ENCODE measurements around the gene ADH1A. TPM values are rescaled to one million over a fixed set of nuclear protein-coding genes. Genes with fewer than 3 reads are reported as not detected.

The ADH1A gene
- total RNA-seq, 1 experiment from 2014 or later: not detected

DNA sequence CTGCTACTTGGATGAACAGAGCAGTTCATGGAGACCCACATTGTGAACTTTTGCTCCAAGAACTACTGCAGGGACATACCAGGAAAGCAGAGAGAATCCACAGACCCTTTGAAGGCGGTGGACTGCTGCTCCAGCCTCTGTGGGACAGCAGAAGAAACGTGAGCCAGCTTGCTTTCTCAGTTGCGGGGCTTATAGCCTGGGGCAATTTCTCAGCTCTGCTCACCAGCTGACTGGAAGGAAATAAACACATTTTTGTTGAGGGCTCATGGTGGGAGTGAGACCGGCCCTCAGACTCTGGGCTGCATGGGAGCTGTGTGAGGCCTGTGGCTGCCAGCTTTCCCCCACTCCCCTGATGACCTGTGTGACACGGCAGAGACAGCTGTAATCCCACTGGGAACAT is 2.6 kb upstream of the ADH1A start:
- Histone ChIP-seq H3K9me2 (ENCODE audit: insufficient read depth) (no peaks in the 10 kb centered on the region), H3K4me1 (ENCODE audit: control insufficient read depth in 1 of 2, insufficient read depth in 2 of 2, low read length in 2 of 2) (no peaks in the 10 kb centered on the region), H3K36me3 (ENCODE audit: control insufficient read depth in 1 of 2, insufficient read depth in 2 of 2, low read length in 2 of 2) (no peaks in the 10 kb centered on the region), H3K9me3 (ENCODE audit: control insufficient read depth in 1 of 2, insufficient read depth in 1 of 2, low read depth in 1 of 2, low read length in 2 of 2) (no peaks in the 10 kb centered on the region), H3K4me2 (ENCODE audit: low read length) (no peak overlapping the region), H3K9ac (ENCODE audit: low read length) (no peak overlapping the region), H3K4me3 (replicated peaks in 1 of 2; ENCODE audit: low read depth in 1 of 2, low read length in 2 of 2) (no peak overlapping the region), H3K27ac (ENCODE audit: low read depth, low read length) (no peak overlapping the region), H3K27me3 (ENCODE audit: insufficient read depth, low read length) (no peaks in the 10 kb centered on the region), H4K20me1 (ENCODE audit: insufficient read depth) (no peaks in the 10 kb centered on the region), H2AFZ (ENCODE audit: low read depth, low read length, poor library complexity, severe bottlenecking) (no peak overlapping the region), H3K79me2 (ENCODE audit: insufficient read depth, low read length) (no peaks in the 10 kb centered on the region)
- ChIA-PET RAD21 (ENCODE audit: low non-redundant PET in 1 of 2, low total read pairs in 2 of 2, uncharacterized antibody in 2 of 2, unreplicated experiment in 2 of 2) (no interaction called here), POLR2A (no interaction called here), CTCF (no interaction called here)
- intact Hi-C loops (cut with micrococcal nuclease): no loop called here
- TF ChIP-seq POLR2A (IDR thresholded peaks at IDR 0.05; ENCODE audit: borderline replicate concordance, extremely low read depth, insufficient read depth, insufficient read length) (no peak), EZH2phosphoT487 (IDR thresholded peaks at IDR 0.05; ENCODE audit: borderline replicate concordance) (no peak), ELF1 (IDR thresholded peaks at IDR 0.05; ENCODE audit: borderline replicate concordance, low read depth) (no peak), EGR1 (IDR thresholded peaks at IDR 0.05; ENCODE audit: low read depth) (no peak), TCF7L2 (IDR thresholded peaks at IDR 0.05; ENCODE audit: borderline replicate concordance, extremely low read depth, insufficient read depth, insufficient read length) (no peak), SIN3A (IDR thresholded peaks at IDR 0.05; ENCODE audit: low read depth) (no peak)
- TF ChIP-seq, protein P1, sequence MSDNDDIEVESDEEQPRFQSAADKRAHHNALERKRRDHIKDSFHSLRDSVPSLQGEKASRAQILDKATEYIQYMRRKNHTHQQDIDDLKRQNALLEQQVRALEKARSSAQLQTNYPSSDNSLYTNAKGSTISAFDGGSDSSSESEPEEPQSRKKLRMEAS (IDR thresholded peaks at IDR 0.05): no peak
- no TSS peak for BruUV-seq (replicated peaks)
- ATAC-seq (no peak), DNase-seq (ENCODE audit: low read depth, low spot score) (no peak)

DNA sequence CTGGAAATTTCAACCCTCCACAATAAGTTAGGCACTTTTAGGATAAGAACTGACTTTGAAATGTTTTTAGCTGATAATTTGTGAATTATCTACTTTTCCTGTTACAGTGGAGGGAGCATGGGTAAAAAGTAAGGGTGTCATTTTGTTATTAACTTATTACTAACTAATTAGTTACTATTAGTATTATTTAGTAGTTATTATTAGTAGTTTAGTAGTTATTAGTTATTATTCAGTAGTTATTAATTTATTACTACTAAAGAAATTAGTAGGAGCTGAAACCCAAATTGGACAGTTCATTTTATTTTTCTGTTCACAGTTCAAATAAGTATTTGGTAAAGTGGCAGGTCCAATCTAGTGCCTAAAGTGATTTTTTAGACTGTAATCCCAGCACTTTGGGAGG is 5.4 kb downstream of the ADH1A start:
- no peak overlapping the region for H3K4me3 ChIP-seq (replicated peaks in 1 of 2; ENCODE audit: low read depth in 1 of 2, low read length in 2 of 2)
- ChIA-PET CTCF (no interaction called here), RAD21 (ENCODE audit: low non-redundant PET in 1 of 2, low total read pairs in 2 of 2, uncharacterized antibody in 2 of 2, unreplicated experiment in 2 of 2) (no interaction called here), POLR2A (no interaction called here)
- no peaks in the 10 kb centered on the region for H3K79me2 ChIP-seq (ENCODE audit: insufficient read depth, low read length)
- H3K36me3 ChIP-seq (ENCODE audit: control insufficient read depth in 1 of 2, insufficient read depth in 2 of 2, low read length in 2 of 2): no peaks in the 10 kb centered on the region
- no peaks in the 10 kb centered on the region for H4K20me1 ChIP-seq (ENCODE audit: insufficient read depth)
- H3K4me2 ChIP-seq (ENCODE audit: low read length): no peak overlapping the region
- H3K9ac ChIP-seq (ENCODE audit: low read length): no peak overlapping the region
- H3K27ac ChIP-seq (ENCODE audit: low read depth, low read length): no peak overlapping the region
- no peak overlapping the region for H2AFZ ChIP-seq (ENCODE audit: low read depth, low read length, poor library complexity, severe bottlenecking)
- H3K9me2 ChIP-seq (ENCODE audit: insufficient read depth): no peaks in the 10 kb centered on the region
- intact Hi-C loops (cut with micrococcal nuclease): no loop called here
- H3K27me3 ChIP-seq (ENCODE audit: insufficient read depth, low read length): no peaks in the 10 kb centered on the region
- no TSS peak for BruUV-seq (replicated peaks)
- DNase-seq (ENCODE audit: low read depth, low spot score) (no peak), ATAC-seq (no peak)
- no peaks in the 10 kb centered on the region for H3K4me1 ChIP-seq (ENCODE audit: control insufficient read depth in 1 of 2, insufficient read depth in 2 of 2, low read length in 2 of 2)
- TF ChIP-seq, protein P2, sequence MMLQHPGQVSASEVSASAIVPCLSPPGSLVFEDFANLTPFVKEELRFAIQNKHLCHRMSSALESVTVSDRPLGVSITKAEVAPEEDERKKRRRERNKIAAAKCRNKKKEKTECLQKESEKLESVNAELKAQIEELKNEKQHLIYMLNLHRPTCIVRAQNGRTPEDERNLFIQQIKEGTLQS (IDR thresholded peaks at IDR 0.05): no peak
- no peak for TF ChIP-seq POLR2AphosphoS5 (IDR thresholded peaks at IDR 0.05; ENCODE audit: low read depth, low read length)
- no peak for TF ChIP-seq CBX3 (IDR thresholded peaks at IDR 0.05; ENCODE audit: low read depth)
- no peak for TF ChIP-seq RAD21 (IDR thresholded peaks at IDR 0.05; ENCODE audit: low read depth)
- TF ChIP-seq EZH2 (IDR thresholded peaks at IDR 0.05): no peak
- H3K9me3 ChIP-seq (ENCODE audit: control insufficient read depth in 1 of 2, insufficient read depth in 1 of 2, low read depth in 1 of 2, low read length in 2 of 2): no peaks in the 10 kb centered on the region

Measured in HCT116 (cell line).